ENCODE results near the gene TMEM178B.

Gene TMEM178B

GRCh38 chr7:141244435-141244834, 170.6 kb downstream of the TMEM178B start (continued):
- TF ChIP-seq HIC1 (tag by site-specific recombination; IDR thresholded peaks at IDR 0.05) (no peak), YY1 (tag by site-specific recombination; IDR thresholded peaks at IDR 0.05) (no peak), KLF1 (tag by site-specific recombination; IDR thresholded peaks at IDR 0.05) (no peak), ZIC2 (tag by site-specific recombination; IDR thresholded peaks at IDR 0.05) (no peak), ZNF48 (tag by site-specific recombination; IDR thresholded peaks at IDR 0.05) (no peak), ZNF292 (tag by site-specific recombination; IDR thresholded peaks at IDR 0.05; ENCODE audit: borderline replicate concordance, low read depth) (no peak), ZNF626 (tag by site-specific recombination; IDR thresholded peaks at IDR 0.05) (no peak), ZBTB21 (tag by site-specific recombination; IDR thresholded peaks at IDR 0.05) (no peak), ZNF658 (tag by site-specific recombination; IDR thresholded peaks at IDR 0.05) (no peak), ATF2 (tag by site-specific recombination; IDR thresholded peaks at IDR 0.05; ENCODE audit: low read depth) (no peak)

- no peak overlapping the region for H3K4me3 ChIP-seq (ENCODE audit: low read depth, low read length)
- no peaks in the 10 kb centered on the region for H3K4me1 ChIP-seq (ENCODE audit: control insufficient read depth, insufficient read depth, low read length)
- ChIA-PET CTCF (no interaction called here), POLR2A (no interaction called here)
- H3K27ac ChIP-seq (ENCODE audit: extremely low read depth, low read depth, low read length), result no peak overlapping the region
- H3K9me3 ChIP-seq (ENCODE audit: control insufficient read depth, insufficient read depth, low read depth, low read length), result no peaks in the 10 kb centered on the region
- no peaks in the 10 kb centered on the region for H3K36me3 ChIP-seq (ENCODE audit: control insufficient read depth in 2 of 2, insufficient read depth in 1 of 2, low read length in 2 of 2)
- no peak for TF ChIP-seq HOXC10 (CRISPR knock-in tag; IDR thresholded peaks at IDR 0.05)
- no peak for TF ChIP-seq GLI2 (tag by site-specific recombination; IDR thresholded peaks at IDR 0.05; ENCODE audit: borderline replicate concordance, low read depth)
- TF ChIP-seq ZNF571 (tag by site-specific recombination; IDR thresholded peaks at IDR 0.05), result no peak
Observed at GRCh38 chr7:141246426-141246825, 172.6 kb downstream of the TMEM178B start.

- CTCF ChIA-PET, result no interaction called here
- no peak for TF ChIP-seq ZNF311 (tag by site-specific recombination; IDR thresholded peaks at IDR 0.05; ENCODE audit: borderline replicate concordance)
- TF ChIP-seq ZNF530 (tag by site-specific recombination; IDR thresholded peaks at IDR 0.05; ENCODE audit: low read depth), result no peak
- no peak for TF ChIP-seq ZNF23 (tag by site-specific recombination; IDR thresholded peaks at IDR 0.05; ENCODE audit: borderline replicate concordance)
- TF ChIP-seq ZNF704 (tag by site-specific recombination; IDR thresholded peaks at IDR 0.05), result no peak
- no peak for TF ChIP-seq ZNF426 (tag by site-specific recombination; IDR thresholded peaks at IDR 0.05)
- POLR2A ChIA-PET, result no interaction called here
- Histone ChIP-seq H3K4me1 (ENCODE audit: control insufficient read depth, insufficient read depth, low read length) (no peaks in the 10 kb centered on the region), H3K4me3 (ENCODE audit: low read depth, low read length) (no peak overlapping the region), H3K27ac (ENCODE audit: extremely low read depth, low read depth, low read length) (no peak overlapping the region), H3K36me3 (ENCODE audit: control insufficient read depth in 2 of 2, insufficient read depth in 1 of 2, low read length in 2 of 2) (no peaks in the 10 kb centered on the region), H3K9me3 (ENCODE audit: control insufficient read depth, insufficient read depth, low read depth, low read length) (no peaks in the 10 kb centered on the region)
Observed at GRCh38 chr7:141251180-141251579, 177.3 kb downstream of the TMEM178B start.
